B cell (primary cell): ENCODE measurements around the gene COBL. TPM values are rescaled to one million over a fixed set of nuclear protein-coding genes. Genes with fewer than 3 reads are reported as not detected.

Experiments used
- ATAC-seq: fragments of 200-7000 bp; cut with Tn5 transposase; one replicate; pipeline ENCODE4 v1.10.0; 2021; ENCODE audit warnings: low read depth, mild to moderate bottlenecking, moderate number of reproducible peaks, moderate library complexity
- CTCF ChIA-PET: fragments of 350-600 bp; sonication (Branson Sonifier 250); formaldehyde crosslinking; loops from one replicate; lab custom pipeline; 2021; ENCODE audit warnings: antibody characterized with exemption, inconsistent platforms; lab: Charles Lee
- POLR2A ChIA-PET: fragments of 350-600 bp; sonication (Branson Sonifier 250); formaldehyde crosslinking; loops from one replicate; lab custom pipeline; 2021; ENCODE audit warnings: antibody characterized with exemption; lab: Charles Lee
- DNase-seq: peaks from one replicate; pipeline ENCODE4 v3.0.0; 2013
- H2AFZ ChIP-seq: 2 replicates; pipeline ENCODE4 v1.6.1; 2012; ENCODE audit warnings: mild to moderate bottlenecking, low read depth, low read length; ENCODE audit not compliant: insufficient read depth, poor library complexity, severe bottlenecking
- H3K27ac ChIP-seq, 2 donors: 1 replicate in 1 of 2; 2 replicates in 1 of 2; pipeline ENCODE4 v1.5.1; 2012 to 2013; ENCODE audit warnings: low read length in 2 of 2, mild to moderate bottlenecking in 2 of 2, moderate library complexity in 1 of 2
- H3K27me3 ChIP-seq, 4 experiments: fragments of 200-600 bp in 1 of 4; sonication (generic) in 1 of 4; replicated peaks in 1 of 4; 1 replicate in 2 of 4; 2 replicates in 2 of 4; pipeline versions ENCODE4 v1.6.1 to v1.7.0; 2013 to 2016; ENCODE audit warnings: low read length in 3 of 4, mild to moderate bottlenecking in 2 of 4, mixed read lengths in 1 of 4, moderate library complexity in 1 of 4; ENCODE audit not compliant: insufficient read depth in 4 of 4, control insufficient read depth in 3 of 4; ENCODE audit errors: control extremely low read depth in 1 of 4
- H3K36me3 ChIP-seq, 2 experiments: replicated peaks in 1 of 2; 1 replicate in 1 of 2; 2 replicates in 1 of 2; pipeline versions ENCODE4 v1.6.1 to v1.7.1; 2013; ENCODE audit warnings: low read length in 1 of 2; ENCODE audit not compliant: insufficient read depth in 2 of 2, control insufficient read depth in 1 of 2; ENCODE audit errors: control extremely low read depth in 1 of 2, extremely low read depth in 1 of 2
- H3K4me1 ChIP-seq, 2 donors: fragments of 200-600 bp in 1 of 2; sonication (generic) in 1 of 2; 1 replicate in 1 of 2; 2 replicates in 1 of 2; pipeline versions ENCODE4 v1.5.1 to v1.6.1; 2013 to 2017; ENCODE audit warnings: low read length in 2 of 2; ENCODE audit not compliant: control insufficient read depth in 2 of 2, insufficient read depth in 2 of 2
- H3K4me2 ChIP-seq: replicated peaks from 2 replicates; pipeline ENCODE3; 2012; ENCODE audit warnings: mild to moderate bottlenecking, low read depth, low read length; ENCODE audit not compliant: poor library complexity, severe bottlenecking
- H3K4me3 ChIP-seq, 5 experiments: fragments of 200-600 bp in 1 of 5; sonication (generic) in 1 of 5; 1 replicate in 3 of 5; 2 replicates in 2 of 5; pipeline versions ENCODE4 v1.5.1 to v1.7.0; 2011 to 2016; ENCODE audit warnings: low read length in 4 of 5, mild to moderate bottlenecking in 4 of 5, low read depth in 2 of 5, control low read depth in 1 of 5, moderate library complexity in 1 of 5; ENCODE audit not compliant: insufficient read depth in 1 of 5; ENCODE audit errors: control extremely low read depth in 1 of 5, extremely low read depth in 1 of 5
- H3K79me2 ChIP-seq: fragments of 200-600 bp; sonication (generic); one replicate; pipeline ENCODE4 v1.6.0; 2016; ENCODE audit warnings: low read length; ENCODE audit not compliant: control insufficient read depth, insufficient read depth
- H3K9ac ChIP-seq: fragments of 200-600 bp; sonication (generic); 2 replicates; pipeline ENCODE4 v1.6.1; 2017; ENCODE audit warnings: mild to moderate bottlenecking, low read length, moderate library complexity
- H3K9me3 ChIP-seq, 3 donors: one replicate each; pipeline versions ENCODE4 v1.6.1 to v1.7.1; 2013; ENCODE audit warnings: low read length in 2 of 3; ENCODE audit not compliant: control insufficient read depth in 2 of 3, insufficient read depth in 1 of 3; ENCODE audit errors: control extremely low read depth in 1 of 3
- H4K20me1 ChIP-seq: 2 replicates; pipeline ENCODE4 v1.6.0; 2012; ENCODE audit warnings: mild to moderate bottlenecking, low read length; ENCODE audit not compliant: insufficient read depth, control insufficient read depth, poor library complexity, severe bottlenecking
- H3K27ac Mint-ChIP-seq: one replicate; pipeline ENCODE4 v1.8.0; 2021; ENCODE audit warnings: mixed read lengths
- H3K27me3 Mint-ChIP-seq: one replicate; pipeline ENCODE4 v1.8.0; 2021; ENCODE audit warnings: mixed read lengths
- H3K4me1 Mint-ChIP-seq: one replicate; pipeline ENCODE4 v1.8.0; 2021; ENCODE audit warnings: mixed read lengths
- H3K4me3 Mint-ChIP-seq: one replicate; pipeline ENCODE4 v1.8.0; 2021; ENCODE audit warnings: mixed read lengths
- H3K9me3 Mint-ChIP-seq: one replicate; pipeline ENCODE4 v1.8.0; 2022; ENCODE audit warnings: mixed read lengths; ENCODE audit not compliant: insufficient read depth
- EZH2 ChIP-seq: IDR thresholded peaks from 2 replicates; pipeline ENCODE4 v1.6.1; 2012; ENCODE audit warnings: borderline replicate concordance, low read depth, mild to moderate bottlenecking, moderate library complexity, low read length; ENCODE audit not compliant: insufficient read depth, poor library complexity, severe bottlenecking
- WGBS: methylation state at CpG from one replicate; pipeline ENCODE4 v1.1.5; 2013; ENCODE audit warnings: missing lambda C conversion rate; ENCODE audit not compliant: insufficient coverage; 5-methylcytosine and 5-hydroxymethylcytosine counted together
- intact Hi-C: fragments of 100-400 bp; cut with micrococcal nuclease; formaldehyde crosslinking; loops from one replicate; pipeline ENCODE4 v1.10.0; 2022
- polyA plus RNA-seq: library from polyadenylated mRNA; depleted of rRNA; stranded (reverse); fragments of >200 nt; gene quantifications from 2 replicates; pipeline ENCODE4 v1.2.3, GENCODE V29; 2012
- total RNA-seq, 2 donors: library from RNA; stranded (reverse); fragments of 120-200 nt in 1 of 2; gene quantifications; 1 replicate in 1 of 2; 2 replicates in 1 of 2; pipeline versions ENCODE4 v1.2.3 to v1.2.4, GENCODE V29; 2013 to 2022
- TF ChIP-seq, protein P1 (sequence below): fragments of 200-600 bp; IDR thresholded peaks from one replicate; pipeline ENCODE4 v1.8.0; 2022; ENCODE audit warnings: antibody characterized with exemption, mild to moderate bottlenecking

The COBL gene
- total and polyA plus RNA-seq, 2 donors (not counting 1 experiment from before 2014, with no cell fraction given): not detected

DNA sequence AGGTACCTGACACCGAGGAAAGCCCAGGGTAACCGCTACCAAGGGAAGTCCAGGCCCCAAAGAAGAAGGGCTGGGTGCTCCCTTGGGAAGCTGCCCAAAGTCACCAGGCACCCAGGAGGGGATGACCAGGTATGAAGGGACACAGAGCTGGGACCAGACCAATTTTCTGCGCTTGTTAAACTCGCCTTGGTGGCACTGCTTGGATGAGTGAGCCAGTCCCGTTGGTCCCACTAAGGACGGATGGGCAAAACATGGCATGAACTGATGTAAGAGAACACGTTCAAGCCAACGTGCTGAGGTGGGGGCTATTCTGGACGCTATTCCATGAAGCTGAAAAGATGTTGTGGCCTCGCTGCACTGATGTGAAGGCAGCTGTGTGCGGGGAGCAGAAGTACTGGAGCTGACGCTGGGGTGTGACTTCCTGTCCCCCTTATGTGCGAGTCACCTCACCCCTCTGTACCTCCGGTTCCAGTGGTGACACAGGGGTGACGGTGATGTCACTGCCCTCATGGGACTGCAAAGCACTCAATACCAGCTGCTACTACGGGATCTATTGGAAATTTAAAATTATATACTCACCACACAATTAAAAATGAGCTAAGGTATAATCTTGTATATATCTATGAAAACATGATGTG is 73.6 kb downstream of the COBL start:
- H3K4me1 ChIP-seq: no peaks in the 10 kb centered on the region
- intact Hi-C loops: no loop called here
- H3K9me3 ChIP-seq: peaks cover 0 to 5% (median 0%) of the 10 kb centered on the region in 3 donors
- no peaks in the 10 kb centered on the region for H3K27me3 Mint-ChIP-seq
- H3K4me3 ChIP-seq: no peak overlapping the region
- H3K27ac Mint-ChIP-seq: no peak overlapping the region
- H3K36me3 ChIP-seq: no peaks in the 10 kb centered on the region
- no peaks in the 10 kb centered on the region for H3K9me3 Mint-ChIP-seq
- ATAC-seq (no peak), DNase-seq (no peak)
- no peak overlapping the region for H2AFZ ChIP-seq
- H4K20me1 ChIP-seq: no peaks in the 10 kb centered on the region
- H3K79me2 ChIP-seq: no peaks in the 10 kb centered on the region
- no peaks in the 10 kb centered on the region for H3K27me3 ChIP-seq
- H3K4me3 Mint-ChIP-seq: no peak overlapping the region
- no peak overlapping the region for H3K27ac ChIP-seq
- no peak overlapping the region for H3K4me2 ChIP-seq
- POLR2A ChIA-PET: no interaction called here
- WGBS: 70% methylated on average over 13 of the region's 16 CpGs
- no peak overlapping the region for H3K9ac ChIP-seq
- no peaks in the 10 kb centered on the region for H3K4me1 Mint-ChIP-seq
- no peak for TF ChIP-seq EZH2
- TF ChIP-seq, protein P1, sequence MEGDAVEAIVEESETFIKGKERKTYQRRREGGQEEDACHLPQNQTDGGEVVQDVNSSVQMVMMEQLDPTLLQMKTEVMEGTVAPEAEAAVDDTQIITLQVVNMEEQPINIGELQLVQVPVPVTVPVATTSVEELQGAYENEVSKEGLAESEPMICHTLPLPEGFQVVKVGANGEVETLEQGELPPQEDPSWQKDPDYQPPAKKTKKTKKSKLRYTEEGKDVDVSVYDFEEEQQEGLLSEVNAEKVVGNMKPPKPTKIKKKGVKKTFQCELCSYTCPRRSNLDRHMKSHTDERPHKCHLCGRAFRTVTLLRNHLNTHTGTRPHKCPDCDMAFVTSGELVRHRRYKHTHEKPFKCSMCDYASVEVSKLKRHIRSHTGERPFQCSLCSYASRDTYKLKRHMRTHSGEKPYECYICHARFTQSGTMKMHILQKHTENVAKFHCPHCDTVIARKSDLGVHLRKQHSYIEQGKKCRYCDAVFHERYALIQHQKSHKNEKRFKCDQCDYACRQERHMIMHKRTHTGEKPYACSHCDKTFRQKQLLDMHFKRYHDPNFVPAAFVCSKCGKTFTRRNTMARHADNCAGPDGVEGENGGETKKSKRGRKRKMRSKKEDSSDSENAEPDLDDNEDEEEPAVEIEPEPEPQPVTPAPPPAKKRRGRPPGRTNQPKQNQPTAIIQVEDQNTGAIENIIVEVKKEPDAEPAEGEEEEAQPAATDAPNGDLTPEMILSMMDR: no peak
- CTCF ChIA-PET: no interaction called here

DNA sequence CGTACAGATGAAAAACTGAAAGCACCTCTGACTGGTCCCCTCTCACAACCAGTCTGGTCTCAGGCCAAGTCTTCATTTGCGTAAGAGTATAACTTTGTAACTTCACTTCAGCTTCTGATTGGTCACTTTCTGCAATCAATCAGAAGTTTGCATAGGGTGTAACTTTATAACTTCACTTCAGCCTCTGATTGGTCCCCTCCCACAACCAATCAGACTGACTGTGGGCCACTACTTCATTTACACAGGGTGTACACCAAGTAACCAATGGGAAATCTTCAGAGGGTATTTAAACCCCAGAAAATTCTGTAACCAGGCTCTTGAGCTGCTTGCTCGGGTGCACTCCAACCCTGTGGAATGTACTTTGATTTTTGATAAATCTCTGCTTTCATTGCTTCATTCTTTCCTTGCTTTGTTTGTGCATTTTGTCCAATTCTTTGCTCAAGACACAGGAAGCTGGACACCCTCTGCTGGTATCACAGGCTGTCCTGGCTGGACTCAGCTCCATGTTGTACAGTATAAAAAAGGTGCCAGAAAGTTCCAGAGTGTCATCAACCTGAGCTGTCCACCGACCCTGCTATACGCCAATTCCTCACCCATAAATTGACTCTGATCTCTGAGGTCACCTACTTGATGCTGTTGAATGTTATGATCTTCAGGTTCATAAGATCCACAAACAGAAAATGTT is 74.5 kb downstream of the COBL start:
- ATAC-seq (no peak), DNase-seq (no peak)
- ChIA-PET CTCF (no interaction called here), POLR2A (no interaction called here)
- no peaks in the 10 kb centered on the region for H3K4me1 ChIP-seq
- no peak overlapping the region for H3K27ac ChIP-seq
- H3K27me3 Mint-ChIP-seq: no peaks in the 10 kb centered on the region
- H3K4me3 ChIP-seq: no peak overlapping the region
- TF ChIP-seq, protein P1: no peak
- no peak for TF ChIP-seq EZH2
- no peaks in the 10 kb centered on the region for H3K27me3 ChIP-seq
- no peaks in the 10 kb centered on the region for H3K4me1 Mint-ChIP-seq
- H3K36me3 ChIP-seq: no peaks in the 10 kb centered on the region
- H3K79me2 ChIP-seq: no peaks in the 10 kb centered on the region
- no peaks in the 10 kb centered on the region for H3K9me3 Mint-ChIP-seq
- H2AFZ ChIP-seq: no peak overlapping the region
- no peak overlapping the region for H3K27ac Mint-ChIP-seq
- no peak overlapping the region for H3K4me2 ChIP-seq
- H3K4me3 Mint-ChIP-seq: no peak overlapping the region
- intact Hi-C loops: no loop called here
- WGBS: 98% methylated on average over 3 of the region's 5 CpGs
- no peak overlapping the region for H3K9ac ChIP-seq
- no peaks in the 10 kb centered on the region for H4K20me1 ChIP-seq
- peaks cover 0 to 5% (median 0%) of the 10 kb centered on the region in 3 donors for H3K9me3 ChIP-seq
